GM23248 (cell line): ENCODE measurements around the gene PTPRD. TPM values are rescaled to one million over a fixed set of nuclear protein-coding genes. Genes with fewer than 3 reads are reported as not detected.

Source experiments
- DNase-seq: peaks from one replicate; pipeline ENCODE4 v3.0.0-alpha.2; 2015
- H2AFZ ChIP-seq: fragments of 200-600 bp; sonication (generic); 2 replicates; pipeline ENCODE4 v1.6.1; 2016; ENCODE audit warnings: antibody characterized with exemption
- H3F3A ChIP-seq: fragments of 200-600 bp; sonication (generic); 2 replicates; pipeline ENCODE4 v1.6.1; 2016; ENCODE audit warnings: mild to moderate bottlenecking, antibody characterized with exemption, mixed run types; ENCODE audit not compliant: insufficient read depth
- H3K27ac ChIP-seq: fragments of 200-600 bp; sonication (generic); 2 replicates; pipeline ENCODE4 v1.5.1; 2016; ENCODE audit warnings: mild to moderate bottlenecking
- H3K27me3 ChIP-seq: fragments of 200-600 bp; sonication (generic); replicated peaks from 2 replicates; pipeline ENCODE4 v1.6.1; 2016; ENCODE audit warnings: mild to moderate bottlenecking; ENCODE audit not compliant: insufficient read depth
- H3K36me3 ChIP-seq: fragments of 200-600 bp; sonication (generic); 2 replicates; pipeline ENCODE4 v1.6.1; 2016; ENCODE audit warnings: low read depth, mild to moderate bottlenecking
- H3K4me1 ChIP-seq: fragments of 200-600 bp; sonication (generic); 2 replicates; pipeline ENCODE4 v1.6.1; 2016; ENCODE audit warnings: mild to moderate bottlenecking; ENCODE audit not compliant: insufficient read depth
- H3K4me2 ChIP-seq: fragments of 200-600 bp; sonication (generic); one replicate; pipeline ENCODE4 v1.6.1; 2016; ENCODE audit warnings: mild to moderate bottlenecking; ENCODE audit not compliant: unreplicated experiment
- H3K4me3 ChIP-seq: fragments of 200-600 bp; sonication (generic); 2 replicates; pipeline ENCODE4 v1.5.1; 2016; ENCODE audit warnings: mild to moderate bottlenecking
- H3K79me2 ChIP-seq: fragments of 200-600 bp; sonication (generic); 2 replicates; pipeline ENCODE4 v1.6.1; 2016; ENCODE audit warnings: mild to moderate bottlenecking; ENCODE audit not compliant: insufficient read depth
- H3K9ac ChIP-seq: fragments of 200-600 bp; sonication (generic); 2 replicates; pipeline ENCODE4 v1.6.1; 2016; ENCODE audit warnings: mild to moderate bottlenecking
- H3K9me2 ChIP-seq: fragments of 200-600 bp; sonication (generic); 2 replicates; pipeline ENCODE4 v1.6.1; 2016; ENCODE audit warnings: mixed run types, mild to moderate bottlenecking, moderate library complexity; ENCODE audit not compliant: insufficient read depth
- H3K9me3 ChIP-seq: fragments of 200-600 bp; sonication (generic); one replicate; pipeline ENCODE4 v1.6.1; 2017; ENCODE audit warnings: low read depth
- H4K20me1 ChIP-seq: fragments of 200-600 bp; sonication (generic); 2 replicates; pipeline ENCODE4 v1.6.0; 2016; ENCODE audit not compliant: insufficient read depth
- EZH2 ChIP-seq: fragments of 200-600 bp; sonication (generic); IDR thresholded peaks from 2 replicates; pipeline ENCODE4 v1.6.1; 2018; ENCODE audit warnings: antibody characterized with exemption, mild to moderate bottlenecking; ENCODE audit not compliant: insufficient read depth, poor library complexity, severe bottlenecking
- EZH2phosphoT487 ChIP-seq: fragments of 200-600 bp; sonication (generic); IDR thresholded peaks from 2 replicates; pipeline ENCODE4 v1.6.1; 2018; ENCODE audit warnings: antibody characterized with exemption, moderate library complexity, mild to moderate bottlenecking, low read depth; ENCODE audit not compliant: insufficient read depth
- WGBS, 2 experiments: methylation state at CpG; one replicate each; pipeline ENCODE4 v1.1.6; 2015 to 2017; ENCODE audit warnings: low lambda C conversion rate in 2 of 2, low coverage in 1 of 2; ENCODE audit errors: missing lambda C conversion rate in 2 of 2; 5-methylcytosine and 5-hydroxymethylcytosine counted together
- in situ Hi-C: fragments of 300-500 bp; cut with MboI; formaldehyde crosslinking; loops from 2 replicates; pipeline ENCODE4 v1.15.0; 2020
- polyA plus RNA-seq: library from polyadenylated mRNA; unstranded; fragments of >200 nt; fragmentation: Nextera tagmentation; extraction: Ambion mirVana; gene quantifications from 2 replicates; pipeline ENCODE4 v1.2.1, GENCODE V29; 2016
- total RNA-seq: library from RNA; depleted of rRNA; stranded (reverse); fragments of >200 nt; shearing (Covaris generic); gene quantifications from 2 replicates; pipeline ENCODE4 v1.2.3, GENCODE V29; 2014

The PTPRD gene
- total and polyA plus RNA-seq, 2 experiments from 2014 or later: 0.05 TPM; not detected in 1

GRCh38 chr9:9212963-9213362 lies 1399.8 kb downstream of the PTPRD start:
- no peaks in the 10 kb centered on the region for H3K9me3 ChIP-seq
- no peak overlapping the region for H3K27ac ChIP-seq
- no peaks in the 10 kb centered on the region for H3K4me1 ChIP-seq
- H2AFZ ChIP-seq: no peak overlapping the region
- H3K4me3 ChIP-seq: no peak overlapping the region
- no peaks in the 10 kb centered on the region for H3F3A ChIP-seq
- H4K20me1 ChIP-seq: no peaks in the 10 kb centered on the region
- in situ Hi-C loops: no loop called here
- no peaks in the 10 kb centered on the region for H3K79me2 ChIP-seq
- no peak overlapping the region for H3K9ac ChIP-seq
- TF ChIP-seq EZH2phosphoT487: no peak
- TF ChIP-seq EZH2: no peak
- H3K27me3 ChIP-seq: no peaks in the 10 kb centered on the region
- no peaks in the 10 kb centered on the region for H3K36me3 ChIP-seq
- 15 to 18% methylated on average over 3 of the region's 3 CpGs for WGBS, 2 experiments
- no peaks in the 10 kb centered on the region for H3K9me2 ChIP-seq
- H3K4me2 ChIP-seq: no peak overlapping the region
- DNase-seq: no peak

- 0% methylated on average over 1 of the region's 1 CpG for WGBS, 2 experiments
- H3F3A ChIP-seq: no peaks in the 10 kb centered on the region
- H3K27me3 ChIP-seq: no peaks in the 10 kb centered on the region
- in situ Hi-C loops: no loop called here
- no peaks in the 10 kb centered on the region for H3K9me3 ChIP-seq
- H3K36me3 ChIP-seq: no peaks in the 10 kb centered on the region
- H3K4me3 ChIP-seq: no peak overlapping the region
- H3K4me1 ChIP-seq: no peaks in the 10 kb centered on the region
- no peak for DNase-seq
- no peak overlapping the region for H2AFZ ChIP-seq
- no peaks in the 10 kb centered on the region for H3K79me2 ChIP-seq
- no peak overlapping the region for H3K27ac ChIP-seq
- no peak overlapping the region for H3K9ac ChIP-seq
- no peaks in the 10 kb centered on the region for H3K9me2 ChIP-seq
- H3K4me2 ChIP-seq: no peak overlapping the region
- TF ChIP-seq EZH2 (no peak), EZH2phosphoT487 (no peak)
- no peaks in the 10 kb centered on the region for H4K20me1 ChIP-seq
These were observed 1410.5 kb downstream of the PTPRD start for GRCh38 chr9:9202276-9202675.

- no peak overlapping the region for H3K27ac ChIP-seq
- H3K9ac ChIP-seq: no peak overlapping the region
- no peak for DNase-seq
- no peaks in the 10 kb centered on the region for H4K20me1 ChIP-seq
- in situ Hi-C loops: no loop called here
- H3K4me1 ChIP-seq: no peaks in the 10 kb centered on the region
- no peaks in the 10 kb centered on the region for H3F3A ChIP-seq
- H3K4me2 ChIP-seq: no peak overlapping the region
- H3K9me3 ChIP-seq: no peaks in the 10 kb centered on the region
- 14 to 30% methylated on average over 1 of the region's 1 CpG for WGBS, 2 experiments
- no peak overlapping the region for H3K4me3 ChIP-seq
- no peak overlapping the region for H2AFZ ChIP-seq
- no peaks in the 10 kb centered on the region for H3K79me2 ChIP-seq
- H3K36me3 ChIP-seq: no peaks in the 10 kb centered on the region
- no peak for TF ChIP-seq EZH2
- TF ChIP-seq EZH2phosphoT487: no peak
- no peaks in the 10 kb centered on the region for H3K9me2 ChIP-seq
- no peaks in the 10 kb centered on the region for H3K27me3 ChIP-seq
These were observed 1426.7 kb downstream of the PTPRD start for GRCh38 chr9:9186086-9186485.

- Histone ChIP-seq H3K9me2 (no peaks in the 10 kb centered on the region), H3K27ac (no peak overlapping the region), H3K27me3 (no peaks in the 10 kb centered on the region), H3K4me3 (no peak overlapping the region), H3K4me2 (no peak overlapping the region), H4K20me1 (no peaks in the 10 kb centered on the region), H3K9me3 (no peaks in the 10 kb centered on the region), H3K36me3 (no peaks in the 10 kb centered on the region), H3K4me1 (no peaks in the 10 kb centered on the region), H3F3A (no peaks in the 10 kb centered on the region), H3K79me2 (no peaks in the 10 kb centered on the region), H3K9ac (no peak overlapping the region), H2AFZ (no peak overlapping the region)
- 3 to 7% methylated on average over 2 of the region's 2 CpGs for WGBS, 2 experiments
- TF ChIP-seq EZH2: no peak
- no peak for TF ChIP-seq EZH2phosphoT487
- DNase-seq: no peak
- in situ Hi-C loops: no loop called here
These were observed 1430.4 kb downstream of the PTPRD start for GRCh38 chr9:9182431-9182830.

GRCh38 chr9:9177081-9177480 lies 1435.7 kb downstream of the PTPRD start:
- no peak overlapping the region for H3K27ac ChIP-seq
- H3F3A ChIP-seq: no peaks in the 10 kb centered on the region
- no peaks in the 10 kb centered on the region for H3K79me2 ChIP-seq
- in situ Hi-C loops: no loop called here
- 0 to 6% methylated on average over 1 of the region's 1 CpG for WGBS, 2 experiments
- no peaks in the 10 kb centered on the region for H3K4me1 ChIP-seq
- H4K20me1 ChIP-seq: no peaks in the 10 kb centered on the region
- H3K9me2 ChIP-seq: no peaks in the 10 kb centered on the region
- H3K36me3 ChIP-seq: no peaks in the 10 kb centered on the region
- no peaks in the 10 kb centered on the region for H3K27me3 ChIP-seq
- no peak for TF ChIP-seq EZH2
- no peak for TF ChIP-seq EZH2phosphoT487
- H3K4me3 ChIP-seq: no peak overlapping the region
- H3K9me3 ChIP-seq: no peaks in the 10 kb centered on the region
- H3K4me2 ChIP-seq: no peak overlapping the region
- DNase-seq: no peak
- H2AFZ ChIP-seq: no peak overlapping the region
- H3K9ac ChIP-seq: no peak overlapping the region
